ENCODE data around the gene KCTD16.

DNA sequence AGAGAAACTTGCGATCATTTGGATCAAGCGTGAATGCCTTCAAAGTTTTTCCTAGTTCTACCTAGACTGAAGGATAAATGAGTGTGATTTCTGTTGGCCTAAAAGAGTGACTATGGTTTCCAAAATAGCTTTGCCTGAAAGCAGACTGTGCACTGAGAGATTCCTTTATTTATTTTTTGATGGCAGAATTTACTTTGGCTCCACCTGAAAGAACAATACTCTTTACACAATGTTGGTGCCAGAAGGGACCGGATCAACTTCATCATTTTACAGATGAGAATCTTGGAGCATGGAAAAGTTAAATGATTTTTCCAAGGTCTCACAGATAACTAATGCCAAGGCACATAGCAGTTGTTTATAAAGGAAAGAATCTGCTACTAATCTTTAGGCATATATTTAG lies 199.6 kb downstream of the KCTD16 start:
- TF ChIP-seq POLR2A (IDR thresholded peaks at IDR 0.05): no peak
- TF ChIP-seq, protein P1, sequence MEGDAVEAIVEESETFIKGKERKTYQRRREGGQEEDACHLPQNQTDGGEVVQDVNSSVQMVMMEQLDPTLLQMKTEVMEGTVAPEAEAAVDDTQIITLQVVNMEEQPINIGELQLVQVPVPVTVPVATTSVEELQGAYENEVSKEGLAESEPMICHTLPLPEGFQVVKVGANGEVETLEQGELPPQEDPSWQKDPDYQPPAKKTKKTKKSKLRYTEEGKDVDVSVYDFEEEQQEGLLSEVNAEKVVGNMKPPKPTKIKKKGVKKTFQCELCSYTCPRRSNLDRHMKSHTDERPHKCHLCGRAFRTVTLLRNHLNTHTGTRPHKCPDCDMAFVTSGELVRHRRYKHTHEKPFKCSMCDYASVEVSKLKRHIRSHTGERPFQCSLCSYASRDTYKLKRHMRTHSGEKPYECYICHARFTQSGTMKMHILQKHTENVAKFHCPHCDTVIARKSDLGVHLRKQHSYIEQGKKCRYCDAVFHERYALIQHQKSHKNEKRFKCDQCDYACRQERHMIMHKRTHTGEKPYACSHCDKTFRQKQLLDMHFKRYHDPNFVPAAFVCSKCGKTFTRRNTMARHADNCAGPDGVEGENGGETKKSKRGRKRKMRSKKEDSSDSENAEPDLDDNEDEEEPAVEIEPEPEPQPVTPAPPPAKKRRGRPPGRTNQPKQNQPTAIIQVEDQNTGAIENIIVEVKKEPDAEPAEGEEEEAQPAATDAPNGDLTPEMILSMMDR (IDR thresholded peaks at IDR 0.05): no peak

Data from uterus (tissue), 2 donors.